Ascending aorta (tissue), 2 donors: Measurements from ENCODE around the gene MAP2K6. TPM values are rescaled to one million over a fixed set of nuclear protein-coding genes. Genes with fewer than 3 reads are reported as not detected.

ENCODE experiments used
- DNase-seq, 2 donors: peaks; one replicate each; pipeline ENCODE4 v3.0.0-alpha.2; 2019; ENCODE audit warnings: low spot score in 2 of 2
- H3K27ac ChIP-seq, 2 donors: fragments of 200-600 bp; sonication (generic); one replicate each; pipeline ENCODE4 v1.5.1; 2016 to 2017; ENCODE audit warnings: mild to moderate bottlenecking in 1 of 2
- H3K27me3 ChIP-seq: fragments of 200-600 bp; sonication (generic); one replicate; pipeline ENCODE4 v1.5.1; 2017
- H3K36me3 ChIP-seq, 2 donors: fragments of 200-600 bp; sonication (generic); one replicate each; pipeline ENCODE4 v1.5.1; 2016
- H3K4me1 ChIP-seq, 2 donors: fragments of 200-600 bp; sonication (generic); one replicate each; pipeline ENCODE4 v1.5.1; 2016 to 2017; ENCODE audit warnings: mild to moderate bottlenecking in 1 of 2
- H3K4me3 ChIP-seq, 2 donors: fragments of 200-600 bp; sonication (generic); one replicate each; pipeline ENCODE4 v1.5.1; 2016 to 2017; ENCODE audit warnings: mild to moderate bottlenecking in 1 of 2
- H3K9me3 ChIP-seq, 2 donors: fragments of 200-600 bp; sonication (generic); one replicate each; pipeline ENCODE4 v1.5.1; 2016
- CTCF ChIP-seq, 3 experiments: fragments of 200-600 bp in 2 of 3; fragments of 450-650 bp in 1 of 3; sonication (generic) in 2 of 3; IDR thresholded peaks; one replicate each; pipeline ENCODE4 v1.5.1; 2016 to 2019; ENCODE audit warnings: antibody characterized with exemption in 3 of 3, mild to moderate bottlenecking in 1 of 3, moderate library complexity in 1 of 3
- intact Hi-C: fragments of 100-400 bp; cut with DNase I; formaldehyde crosslinking; loops from one replicate; pipeline ENCODE4 v1.15.1; 2023
- total RNA-seq: library from RNA; depleted of rRNA; stranded (reverse); fragments of >200 nt; gene quantifications from one replicate; pipeline ENCODE4 v1.1.0, GENCODE V29; 2016

The MAP2K6 gene
- total RNA-seq, 1 donor from 2014 or later, result 6.7 TPM

- TF ChIP-seq CTCF (IDR thresholded peaks at IDR 0.05), result no peak
- no peaks in the 10 kb centered on the region for H3K9me3 ChIP-seq
- H3K27ac ChIP-seq, result no peak overlapping the region
- H3K36me3 ChIP-seq, result no peaks in the 10 kb centered on the region
- DNase-seq, result no peak
- H3K4me1 ChIP-seq, result no peaks in the 10 kb centered on the region
- no peaks in the 10 kb centered on the region for H3K27me3 ChIP-seq
- no peak overlapping the region for H3K4me3 ChIP-seq
- intact Hi-C loops, result loop anchor here (5.0 kb wide), 2 partner anchors 201 to 1024 kb away; partner anchors contain the start of gene ABCA5
Observed at GRCh38 chr17:69528035-69528434, 113.5 kb downstream of the MAP2K6 start.

- Histone ChIP-seq H3K4me1 (no peaks in the 10 kb centered on the region), H3K4me3 (no peak overlapping the region), H3K9me3 (no peaks in the 10 kb centered on the region), H3K36me3 (no peaks in the 10 kb centered on the region), H3K27me3 (no peaks in the 10 kb centered on the region), H3K27ac (no peak overlapping the region)
- DNase-seq, result no peak
- TF ChIP-seq CTCF (IDR thresholded peaks at IDR 0.05), result no peak
- intact Hi-C loops, result no loop called here
Observed at GRCh38 chr17:69533481-69534234, 119.2 kb downstream of the MAP2K6 start.

GRCh38 chr17:69534235-69534621 lies 119.7 kb downstream of the MAP2K6 start:
- Histone ChIP-seq H3K36me3 (no peaks in the 10 kb centered on the region), H3K27ac (no peak overlapping the region), H3K27me3 (no peaks in the 10 kb centered on the region), H3K9me3 (no peaks in the 10 kb centered on the region), H3K4me3 (no peak overlapping the region), H3K4me1 (no peaks in the 10 kb centered on the region)
- no peak for TF ChIP-seq CTCF (IDR thresholded peaks at IDR 0.05)
- intact Hi-C loops, result no loop called here
- DNase-seq, result no peak

GRCh38 chr17:69535016-69535570 lies 120.6 kb downstream of the MAP2K6 start:
- intact Hi-C loops, result no loop called here
- Histone ChIP-seq H3K36me3 (no peaks in the 10 kb centered on the region), H3K9me3 (no peaks in the 10 kb centered on the region), H3K27ac (no peak overlapping the region), H3K27me3 (no peaks in the 10 kb centered on the region), H3K4me1 (no peaks in the 10 kb centered on the region), H3K4me3 (no peak overlapping the region)
- DNase-seq, result no peak
- no peak for TF ChIP-seq CTCF (IDR thresholded peaks at IDR 0.05)

- H3K27ac ChIP-seq, result no peak overlapping the region
- intact Hi-C loops, result no loop called here
- no peaks in the 10 kb centered on the region for H3K36me3 ChIP-seq
- no peak overlapping the region for H3K4me3 ChIP-seq
- no peaks in the 10 kb centered on the region for H3K27me3 ChIP-seq
- no peak for TF ChIP-seq CTCF (IDR thresholded peaks at IDR 0.05)
- no peaks in the 10 kb centered on the region for H3K4me1 ChIP-seq
- DNase-seq, result no peak
- no peaks in the 10 kb centered on the region for H3K9me3 ChIP-seq
Observed at GRCh38 chr17:69538795-69539194, 124.3 kb downstream of the MAP2K6 start.
